ENCODE results near the gene PIEZO1.

GRCh38 chr16:88805340-88805715 is 20.3 kb upstream of the PIEZO1 start:
- TF ChIP-seq, protein P1, sequence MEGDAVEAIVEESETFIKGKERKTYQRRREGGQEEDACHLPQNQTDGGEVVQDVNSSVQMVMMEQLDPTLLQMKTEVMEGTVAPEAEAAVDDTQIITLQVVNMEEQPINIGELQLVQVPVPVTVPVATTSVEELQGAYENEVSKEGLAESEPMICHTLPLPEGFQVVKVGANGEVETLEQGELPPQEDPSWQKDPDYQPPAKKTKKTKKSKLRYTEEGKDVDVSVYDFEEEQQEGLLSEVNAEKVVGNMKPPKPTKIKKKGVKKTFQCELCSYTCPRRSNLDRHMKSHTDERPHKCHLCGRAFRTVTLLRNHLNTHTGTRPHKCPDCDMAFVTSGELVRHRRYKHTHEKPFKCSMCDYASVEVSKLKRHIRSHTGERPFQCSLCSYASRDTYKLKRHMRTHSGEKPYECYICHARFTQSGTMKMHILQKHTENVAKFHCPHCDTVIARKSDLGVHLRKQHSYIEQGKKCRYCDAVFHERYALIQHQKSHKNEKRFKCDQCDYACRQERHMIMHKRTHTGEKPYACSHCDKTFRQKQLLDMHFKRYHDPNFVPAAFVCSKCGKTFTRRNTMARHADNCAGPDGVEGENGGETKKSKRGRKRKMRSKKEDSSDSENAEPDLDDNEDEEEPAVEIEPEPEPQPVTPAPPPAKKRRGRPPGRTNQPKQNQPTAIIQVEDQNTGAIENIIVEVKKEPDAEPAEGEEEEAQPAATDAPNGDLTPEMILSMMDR (IDR thresholded peaks at IDR 0.05), result no peak
- TF ChIP-seq POLR2A (IDR thresholded peaks at IDR 0.05), result no peak

Data from right lobe of liver (tissue), 4 donors.